Neural cell (in vitro differentiated cells): Measurements from ENCODE around the gene FZD7. TPM values are rescaled to one million over a fixed set of nuclear protein-coding genes. Genes with fewer than 3 reads are reported as not detected.
A peak's percentile ranks its signal among the peaks of the same experiment; 100 is the strongest.

Experiments used
- H2AFZ ChIP-seq: fragments of 200-600, 300-800 bp; sonication (generic), shearing (Covaris generic); 2 replicates; pipeline ENCODE4 v1.6.0; 2014; ENCODE audit warnings: low read depth, mild to moderate bottlenecking, antibody characterized with exemption, low read length, moderate library complexity
- H3F3A ChIP-seq: fragments of 200-600 bp; shearing (Covaris generic); 2 replicates; pipeline ENCODE4 v1.6.1; 2016; ENCODE audit warnings: mild to moderate bottlenecking, moderate library complexity, mixed read lengths, antibody characterized with exemption, low read length; ENCODE audit not compliant: insufficient read depth, poor library complexity, severe bottlenecking
- H3K27ac ChIP-seq: fragments of 200-600, 300-800 bp; sonication (generic), shearing (Covaris generic); 2 replicates; pipeline ENCODE4 v1.5.1; 2014; ENCODE audit warnings: mild to moderate bottlenecking, low read length, moderate library complexity
- H3K27me3 ChIP-seq: fragments of 300-800, 200-600 bp; sonication (generic), shearing (Covaris generic); 2 replicates; pipeline ENCODE4 v1.6.0; 2014; ENCODE audit warnings: mild to moderate bottlenecking, low read depth, low read length, moderate library complexity; ENCODE audit not compliant: insufficient read depth
- H3K36me3 ChIP-seq: fragments of 300-800, 200-600 bp; sonication (generic), shearing (Covaris generic); 2 replicates; pipeline ENCODE4 v1.5.1; 2014; ENCODE audit warnings: mild to moderate bottlenecking, antibody characterized with exemption, low read length, moderate library complexity; ENCODE audit not compliant: insufficient read depth
- H3K4me2 ChIP-seq: fragments of 300-800, 200-600 bp; sonication (generic), shearing (Covaris generic); 2 replicates; pipeline ENCODE4 v1.6.0; 2014; ENCODE audit warnings: mild to moderate bottlenecking, low read length
- H3K4me3 ChIP-seq: fragments of 300-800, 200-600 bp; sonication (generic), shearing (Covaris generic); 2 replicates; pipeline ENCODE4 v1.5.1; 2014; ENCODE audit warnings: mild to moderate bottlenecking, low read length, moderate library complexity
- H3K79me2 ChIP-seq: fragments of 200-600 bp; shearing (Covaris generic); replicated peaks from 2 replicates; pipeline ENCODE4 v1.6.0; 2014; ENCODE audit warnings: mild to moderate bottlenecking, low read length, moderate library complexity; ENCODE audit not compliant: insufficient read depth
- H3K9ac ChIP-seq: fragments of 300-800, 200-600 bp; sonication (generic), shearing (Covaris generic); 2 replicates; pipeline ENCODE4 v1.6.1; 2016; ENCODE audit warnings: mild to moderate bottlenecking, low read length, mixed read lengths
- H3K9me2 ChIP-seq: fragments of 200-600 bp; shearing (Covaris generic); 2 replicates; pipeline ENCODE4 v1.6.1; 2016; ENCODE audit warnings: mild to moderate bottlenecking, low read length, mixed read lengths; ENCODE audit not compliant: insufficient read depth
- H3K9me3 ChIP-seq: fragments of 200-600, 300-800 bp; sonication (generic), shearing (Covaris generic); 2 replicates; pipeline ENCODE4 v1.6.1; 2016; ENCODE audit warnings: mild to moderate bottlenecking, mixed run types, low read length, moderate library complexity, mixed read lengths
- H4K20me1 ChIP-seq: fragments of 200-600 bp; shearing (Covaris generic); 2 replicates; pipeline ENCODE4 v1.6.1; 2016; ENCODE audit warnings: mild to moderate bottlenecking, mixed run types; ENCODE audit not compliant: insufficient read depth
- EP300 ChIP-seq: fragments of 450-650 bp; conservative IDR thresholded peaks from 2 replicates; pipeline ENCODE4 v1.6.1; 2014; ENCODE audit warnings: antibody characterized with exemption, mild to moderate bottlenecking, moderate library complexity; ENCODE audit not compliant: poor library complexity, severe bottlenecking
- EZH2 ChIP-seq: fragments of 200-600, 300-800 bp; shearing (Covaris generic), sonication (generic); IDR thresholded peaks from 2 replicates; pipeline ENCODE4 v1.6.1; 2014; ENCODE audit warnings: antibody characterized with exemption, low read length, borderline replicate concordance, mild to moderate bottlenecking; ENCODE audit not compliant: insufficient read depth, poor library complexity, severe bottlenecking
- MXI1 ChIP-seq: fragments of 450-650 bp; conservative IDR thresholded peaks from 2 replicates; pipeline ENCODE4 v1.6.1; 2014; ENCODE audit warnings: antibody characterized with exemption, mild to moderate bottlenecking; ENCODE audit not compliant: poor library complexity, severe bottlenecking
- POLR2AphosphoS5 ChIP-seq: IDR thresholded peaks from 2 replicates; pipeline ENCODE4 v1.6.1; 2012
- REST ChIP-seq: IDR thresholded peaks from 2 replicates; pipeline ENCODE4 v1.6.1; 2012; ENCODE audit warnings: borderline replicate concordance
- SMC3 ChIP-seq: fragments of 450-650 bp; conservative IDR thresholded peaks from 2 replicates; pipeline ENCODE4 v1.6.1; 2014; ENCODE audit warnings: antibody characterized with exemption, mild to moderate bottlenecking, moderate library complexity; ENCODE audit not compliant: poor library complexity
- polyA plus RNA-seq: library from polyadenylated mRNA; depleted of rRNA; stranded (reverse); fragments of >200 nt; gene quantifications from 2 replicates; pipeline ENCODE4 v1.2.3, GENCODE V29; 2014

Gene FZD7
- polyA plus RNA-seq, 1 donor from 2014 or later, result 1.8 TPM

GRCh38 chr2:202072737-202073401 is 39.2 kb downstream of the FZD7 start, which contains the start of gene KIAA2012:
Gene KIAA2012, plus strand, starts transcription at chr2:202073255. Its CDS starts 373 bp downstream, at chr2:202073628.
- Histone ChIP-seq H3K27ac (no peak within 1 kb of the TSS), H3K9ac (no peak within 1 kb of the TSS), H3K9me2 (no peaks in the 10 kb centered on the region), H3K36me3 (no peaks in the 10 kb centered on the region), H3K9me3 (no peaks in the 10 kb centered on the region), H3K4me2 (no peak within 1 kb of the TSS), H3F3A (no peaks in the 10 kb centered on the region), H3K79me2 (no peaks in the 10 kb centered on the region), H2AFZ (no peak within 1 kb of the TSS), H4K20me1 (no peaks in the 10 kb centered on the region), H3K27me3 (no peaks in the 10 kb centered on the region), H3K4me3 (no peak within 1 kb of the TSS)
- peak; percentile 27 for TF ChIP-seq POLR2AphosphoS5
- peak; percentile 26 for TF ChIP-seq EP300
- TF ChIP-seq REST, result peak; percentile 46
- no peak for TF ChIP-seq EZH2

- no peaks in the 10 kb centered on the region for H3K79me2 ChIP-seq
- no peaks in the 10 kb centered on the region for H3K27me3 ChIP-seq
- TF ChIP-seq EP300 (no peak), SMC3 (no peak), MXI1 (no peak), REST (no peak), EZH2 (no peak)
- H3K9me3 ChIP-seq, result no peaks in the 10 kb centered on the region
- no peak overlapping the region for H3K4me2 ChIP-seq
- no peaks in the 10 kb centered on the region for H4K20me1 ChIP-seq
- no peak overlapping the region for H3K9ac ChIP-seq
- no peaks in the 10 kb centered on the region for H3K9me2 ChIP-seq
- H3K27ac ChIP-seq, result no peak overlapping the region
- no peaks in the 10 kb centered on the region for H3K36me3 ChIP-seq
- no peak overlapping the region for H2AFZ ChIP-seq
- no peak overlapping the region for H3K4me3 ChIP-seq
- H3F3A ChIP-seq, result no peaks in the 10 kb centered on the region
Measured at GRCh38 chr2:202074324-202074723, 40.7 kb downstream of the FZD7 start.
